ENCODE measurements around the gene CITED4.
"Not testable (repeated sequence)": the region's sequence is repeated elsewhere in the genome, so short reads cannot be mapped to it uniquely, and the experiment has no call there.

The CITED4 gene

GRCh38 chr1:40862008-40862863 lies at the start of gene CITED4:
CITED4 (minus strand) TSS chr1:40862363; CDS start chr1:40862127, 236 bp downstream.
- DNase-seq (ENCODE audit: low read depth), result peak; percentile 93

- DNase-seq (ENCODE audit: low read depth), result no peak
Measured at GRCh38 chr1:40911105-40911504, 48.9 kb upstream of the CITED4 start.

GRCh38 chr1:40909281-40909680 lies 47.1 kb upstream of the CITED4 start:
- no peak for DNase-seq (ENCODE audit: low read depth)

GRCh38 chr1:40908350-40908749 lies 46.2 kb upstream of the CITED4 start:
- DNase-seq (ENCODE audit: low read depth), result no peak

- no peak for DNase-seq (ENCODE audit: low read depth)
Measured at GRCh38 chr1:40907899-40908298, 45.7 kb upstream of the CITED4 start.

- DNase-seq (ENCODE audit: low read depth), result no peak
Measured at GRCh38 chr1:40906781-40907400, 44.7 kb upstream of the CITED4 start.

- no peak for DNase-seq (ENCODE audit: low read depth)
Measured at GRCh38 chr1:40905061-40905460, 42.9 kb upstream of the CITED4 start.

- no peak for DNase-seq (ENCODE audit: low read depth)
Measured at GRCh38 chr1:40903106-40903505, 40.9 kb upstream of the CITED4 start.

- no peak for DNase-seq (ENCODE audit: low read depth)
Measured at GRCh38 chr1:40901886-40902852, 40.0 kb upstream of the CITED4 start.

- no peak for DNase-seq (ENCODE audit: low read depth)
Measured at GRCh38 chr1:40899230-40899870, 37.2 kb upstream of the CITED4 start.

GRCh38 chr1:40898431-40898901 lies 36.3 kb upstream of the CITED4 start:
- DNase-seq (ENCODE audit: low read depth), result no peak

- no peak for DNase-seq (ENCODE audit: low read depth)
Measured at GRCh38 chr1:40897513-40897912, 35.4 kb upstream of the CITED4 start.

- no peak for DNase-seq (ENCODE audit: low read depth)
Measured at GRCh38 chr1:40896482-40896881, 34.3 kb upstream of the CITED4 start.

- DNase-seq (ENCODE audit: low read depth), result peak; percentile 19
Measured at GRCh38 chr1:40895601-40896000, 33.4 kb upstream of the CITED4 start.

GRCh38 chr1:40894858-40895257 lies 32.7 kb upstream of the CITED4 start:
- not testable (repeated sequence) for DNase-seq (ENCODE audit: low read depth)

- DNase-seq (ENCODE audit: low read depth), result no peak
Measured at GRCh38 chr1:40894455-40894854, 32.3 kb upstream of the CITED4 start.

- DNase-seq (ENCODE audit: low read depth), result no peak
Measured at GRCh38 chr1:40893946-40894345, 31.8 kb upstream of the CITED4 start.

GRCh38 chr1:40892354-40892753 lies 30.2 kb upstream of the CITED4 start:
- DNase-seq (ENCODE audit: low read depth), result no peak

- no peak for DNase-seq (ENCODE audit: low read depth)
Measured at GRCh38 chr1:40890771-40891170, 28.6 kb upstream of the CITED4 start.

- DNase-seq (ENCODE audit: low read depth), result no peak
Measured at GRCh38 chr1:40887652-40888051, 25.5 kb upstream of the CITED4 start.

GRCh38 chr1:40887012-40887378 lies 24.8 kb upstream of the CITED4 start:
- no peak for DNase-seq (ENCODE audit: low read depth)
